RWPE1 (cell line): ENCODE results near the gene MYO1B.
A peak's percentile ranks its signal among the peaks of the same experiment; 100 is the strongest.

Source experiments
- CTCF ChIA-PET: fragments of 350-600 bp; sonication (Branson Sonifier 250); formaldehyde crosslinking; extraction: SDS; loops from one replicate; lab custom pipeline; 2021; lab: Yijun Ruan, JAX
- POLR2A ChIA-PET: fragments of 400-600 bp; formaldehyde crosslinking; extraction: SDS; loops from one replicate; lab custom pipeline; 2020; ENCODE audit warnings: antibody characterized with exemption; ENCODE audit not compliant: low non-redundant PET; lab: Yijun Ruan, JAX
- DNase-seq: peaks from one replicate; pipeline ENCODE4 v3.0.0; 2012; ENCODE audit warnings: low spot score
- H3K27ac ChIP-seq: fragments of 450-650 bp; 2 replicates; pipeline ENCODE4 v1.5.1; 2017
- CTCF ChIP-seq: fragments of 450-650 bp; conservative IDR thresholded peaks from 2 replicates; pipeline ENCODE4 v1.5.1; 2017; ENCODE audit warnings: low read depth, mild to moderate bottlenecking

MYO1B gene

GRCh38 chr2:191352536-191352935 lies 107.3 kb downstream of the MYO1B start:
- CTCF ChIA-PET: interaction anchor here (0.6 kb wide), 1 partner anchor 99 kb away, joined by 6 read pairs; no protein-coding TSS in a partner anchor
- H3K27ac ChIP-seq: no peak overlapping the region

GRCh38 chr2:191355170-191355758 lies 110.1 kb downstream of the MYO1B start:
- H3K27ac ChIP-seq: no peak overlapping the region
- POLR2A ChIA-PET: no interaction called here
- no peak for TF ChIP-seq CTCF
- no peak for DNase-seq
- CTCF ChIA-PET: no interaction called here

More at GRCh38 chr2:191352536-191352935, 107.3 kb downstream of the MYO1B start:
- DNase-seq: peak; percentile 8
- POLR2A ChIA-PET: no interaction called here
- TF ChIP-seq CTCF: no peak

- no peak overlapping the region for H3K27ac ChIP-seq
- no peak for TF ChIP-seq CTCF
- DNase-seq: no peak
- CTCF ChIA-PET: no interaction called here
- POLR2A ChIA-PET: no interaction called here
These were observed 112.5 kb downstream of the MYO1B start for GRCh38 chr2:191357678-191358077.

GRCh38 chr2:191358325-191359025 lies 113.3 kb downstream of the MYO1B start:
- no peak for DNase-seq
- no peak overlapping the region for H3K27ac ChIP-seq
- ChIA-PET POLR2A (no interaction called here), CTCF (interaction anchor here (0.6 kb wide), 1 partner anchor 673 kb away, joined by 3 read pairs; no protein-coding TSS in a partner anchor)
- no peak for TF ChIP-seq CTCF

GRCh38 chr2:191359133-191359532 lies 113.9 kb downstream of the MYO1B start:
- POLR2A ChIA-PET: no interaction called here

More at GRCh38 chr2:191359133-191359532, 113.9 kb downstream of the MYO1B start:
- CTCF ChIA-PET: interaction anchor here (0.6 kb wide), 1 partner anchor 672 kb away, joined by 3 read pairs; no protein-coding TSS in a partner anchor
- H3K27ac ChIP-seq: no peak overlapping the region
- TF ChIP-seq CTCF: no peak
- no peak for DNase-seq
